D721Med (cell line): ENCODE measurements around the gene MED20.
"Not testable (repeated sequence)": the region's sequence is repeated elsewhere in the genome, so short reads cannot be mapped to it uniquely, and the experiment has no call there.

Source experiments
- DNase-seq: peaks from one replicate; pipeline ENCODE4 v3.0.0; 2011; ENCODE audit warnings: low spot score; ENCODE audit not compliant: insufficient read length
- FAIRE-seq: peaks from 2 replicates; lab custom pipeline; 2011; peaks lifted over from hg19 to GRCh38; lab: Jason Lieb, UNC
- CTCF ChIP-seq: IDR thresholded peaks from 2 replicates; pipeline ENCODE4 v1.5.1; 2012; ENCODE audit warnings: mild to moderate bottlenecking, control low read depth; ENCODE audit not compliant: insufficient read depth; ENCODE audit errors: missing control alignments

MED20 gene

DNA sequence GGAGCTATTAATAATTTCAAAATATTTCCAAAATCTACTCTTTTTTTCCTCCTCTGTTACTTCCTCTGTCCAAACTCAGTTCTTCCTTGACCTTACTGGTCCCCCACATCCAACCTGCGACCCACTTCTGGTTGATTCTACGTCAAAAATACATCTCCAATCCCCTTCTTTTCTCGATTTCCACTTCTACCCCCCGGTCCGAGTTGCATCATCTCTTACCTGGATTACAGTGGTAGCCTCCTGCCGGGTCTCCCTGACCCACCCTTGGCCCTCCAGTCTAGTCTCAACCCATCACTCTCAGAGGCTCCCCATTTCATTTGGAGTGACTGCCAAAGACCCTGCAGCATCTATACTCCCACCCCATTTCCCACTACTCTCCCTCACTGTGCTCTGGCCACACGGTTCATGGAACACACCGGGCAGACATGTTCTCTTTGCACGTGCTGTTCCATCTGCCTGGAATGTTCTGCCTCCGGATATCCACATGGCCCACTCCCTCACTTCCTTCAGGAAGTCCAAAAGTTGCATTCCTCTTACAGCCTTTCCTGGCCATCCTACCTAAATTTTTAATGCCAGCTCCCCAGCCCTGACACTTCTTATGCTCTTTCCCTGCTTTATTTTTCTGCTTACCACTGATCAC lies 26.8 kb upstream of the MED20 start:
- no peak for FAIRE-seq
- TF ChIP-seq CTCF = no peak
- no peak for DNase-seq

DNA sequence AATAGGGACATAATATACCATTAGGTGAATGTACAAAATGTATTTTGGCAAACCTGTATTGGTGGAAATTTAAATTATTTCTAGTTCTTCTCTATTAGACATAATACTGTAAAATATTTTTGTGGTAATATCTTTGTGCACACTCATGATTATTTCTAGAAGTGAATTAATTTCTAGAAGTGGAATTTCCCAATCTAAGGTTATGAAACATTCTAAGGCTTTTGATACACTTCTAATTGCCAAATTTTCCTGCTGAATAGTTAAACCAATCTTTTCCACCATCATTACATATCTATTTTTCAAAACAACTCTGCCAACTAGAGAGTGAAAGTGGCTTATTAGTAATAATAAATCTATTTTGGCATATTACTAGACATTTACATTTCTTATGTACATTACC lies 22.5 kb upstream of the MED20 start:
- no peak for TF ChIP-seq CTCF
- FAIRE-seq = no peak
- DNase-seq = no peak

GRCh38 chr6:41942882-41943281 lies 21.9 kb upstream of the MED20 start:
- FAIRE-seq, DNase-seq: not testable (repeated sequence)

DNA sequence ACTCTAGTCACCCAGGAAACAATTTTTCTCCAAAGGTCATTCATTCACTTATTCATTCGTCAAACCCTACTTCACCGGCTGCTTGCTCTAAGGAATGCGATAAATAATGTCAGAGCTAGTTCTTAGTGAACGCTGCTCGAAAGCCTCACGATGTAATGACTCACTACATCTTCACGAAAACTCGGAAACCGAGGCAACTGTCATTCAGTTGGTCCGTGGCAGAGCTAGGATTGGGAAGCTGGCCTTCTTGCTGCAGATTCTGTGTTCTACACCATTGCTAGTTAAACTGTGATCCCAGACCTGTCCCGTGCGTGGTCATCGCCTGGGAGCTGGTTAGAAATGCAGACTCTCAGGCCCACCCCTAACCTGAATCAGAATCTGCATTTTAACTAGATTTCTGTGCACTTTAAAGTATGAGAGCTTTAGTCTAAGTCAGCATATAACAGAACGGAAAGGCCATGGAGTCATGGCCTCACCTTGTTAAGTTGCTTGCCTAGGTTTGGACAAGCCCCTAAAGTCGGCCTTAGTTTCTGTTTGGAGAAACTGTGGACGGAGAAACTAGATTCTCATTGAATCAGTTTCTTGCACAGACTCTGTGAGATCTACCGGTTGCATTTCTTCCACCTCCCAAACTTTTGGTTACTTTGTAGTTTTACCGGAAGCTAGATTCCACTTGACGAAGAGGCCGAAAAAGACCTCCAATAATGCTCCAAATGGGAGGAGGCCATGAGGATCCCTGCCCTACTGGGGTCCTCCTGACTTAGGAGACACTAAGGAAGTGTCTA lies 21.3 kb upstream of the MED20 start:
- no peak for DNase-seq
- no peak for FAIRE-seq
- TF ChIP-seq CTCF = no peak

DNA sequence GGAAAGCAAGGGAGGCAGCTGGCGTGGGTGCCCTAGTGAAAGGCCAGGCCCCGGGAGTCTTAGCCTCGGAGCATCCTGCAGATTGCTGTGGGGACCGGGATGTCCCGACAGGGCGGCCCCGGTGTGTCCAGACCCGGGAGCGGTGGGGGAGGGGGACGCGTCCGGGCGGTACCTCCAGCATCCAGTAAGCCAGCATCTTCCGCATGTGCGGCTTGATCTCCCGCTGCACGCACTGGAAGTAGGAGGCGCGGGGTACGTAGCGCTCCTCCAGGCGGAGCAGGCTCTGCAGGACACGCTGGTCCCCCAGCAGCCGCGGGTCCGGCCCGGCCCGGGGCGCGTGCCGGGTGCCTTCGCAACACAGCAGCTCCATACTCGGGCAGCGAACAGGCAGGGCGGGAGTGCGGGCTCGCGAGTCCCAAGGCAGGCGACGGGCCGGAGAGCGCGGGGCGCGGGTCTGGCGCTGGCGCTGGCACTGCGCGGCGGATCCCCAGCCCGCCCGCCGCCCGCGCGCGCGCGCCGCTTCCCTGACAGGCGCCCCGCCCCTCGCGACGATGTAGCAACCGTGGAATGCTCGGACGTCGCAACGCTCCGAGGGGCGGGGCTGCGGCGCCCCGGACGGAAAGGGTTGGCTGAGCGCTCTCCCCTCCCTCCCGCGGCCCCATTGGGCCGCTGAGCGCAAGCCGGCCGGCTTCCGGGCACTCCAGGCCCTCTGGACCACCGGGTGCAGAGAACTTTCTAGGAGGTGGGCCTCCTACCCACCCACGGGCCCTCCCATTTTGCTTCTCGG lies 20.5 kb upstream of the MED20 start, which contains the start of gene CCND3:
CCND3 (minus strand) TSS at position 529 of the 787 bp plus-strand sequence; CDS start at position 370, 159 bp downstream.
- DNase-seq (peak; percentile 68), FAIRE-seq (no peak)
- no peak for TF ChIP-seq CTCF

DNA sequence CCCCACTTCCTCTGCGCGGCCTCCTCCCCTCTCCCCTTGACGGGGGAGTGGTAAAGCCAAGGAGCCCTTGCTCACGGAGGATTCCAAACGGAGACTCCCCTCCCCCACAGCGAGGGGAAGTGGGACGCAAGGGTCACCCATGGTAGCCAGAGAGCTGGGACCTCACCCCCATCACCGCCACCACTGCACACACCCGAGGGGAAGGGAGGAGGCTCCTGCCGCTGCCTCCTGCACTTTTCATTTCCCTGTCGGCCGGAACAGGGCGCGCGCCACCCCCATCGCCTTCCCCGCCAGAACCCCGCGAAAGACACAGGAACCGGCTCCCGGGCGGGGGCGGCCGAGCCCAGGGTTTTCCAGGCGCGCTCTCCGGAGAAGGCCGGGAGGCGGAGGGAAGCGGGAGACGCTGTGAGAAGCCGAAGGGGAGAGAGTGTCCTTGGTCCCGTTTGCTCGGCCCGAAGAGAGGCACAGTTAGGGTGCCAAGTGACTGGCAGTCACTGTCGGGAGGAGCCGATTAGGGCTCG lies 19.9 kb upstream of the MED20 start:
- DNase-seq = no peak
- no peak for FAIRE-seq
- no peak for TF ChIP-seq CTCF
